GM12891 (cell line): ENCODE data around the gene POPDC3.
"Not testable (repeated sequence)": the region's sequence is repeated elsewhere in the genome, so short reads cannot be mapped to it uniquely, and the experiment has no call there.

ENCODE experiments used
- PAX5 ChIP-seq: IDR thresholded peaks from 2 replicates; pipeline ENCODE4 v1.6.1; 2011; ENCODE audit warnings: low read length, moderate library complexity, mild to moderate bottlenecking; ENCODE audit not compliant: insufficient read depth, severe bottlenecking
- POLR2A ChIP-seq: IDR thresholded peaks from 2 replicates; pipeline ENCODE4 v1.6.1; 2011; ENCODE audit warnings: low read depth, low read length, control low read depth
- POLR2AphosphoS5 ChIP-seq: IDR thresholded peaks from 2 replicates; pipeline ENCODE4 v1.6.1; 2011; ENCODE audit warnings: low read depth, low read length, control low read depth
- TAF1 ChIP-seq: IDR thresholded peaks from 2 replicates; pipeline ENCODE4 v1.6.1; 2011; ENCODE audit warnings: low read depth, low read length, control low read depth

GRCh38 chr6:105221219-105221618 is 41.4 kb upstream of the POPDC3 start:
- TF ChIP-seq POLR2A, POLR2AphosphoS5, TAF1, PAX5: not testable (repeated sequence)
